Suprapubic skin (tissue), 4 donors: ENCODE data around the gene PLXDC2. TPM values are rescaled to one million over a fixed set of nuclear protein-coding genes. Genes with fewer than 3 reads are reported as not detected.

ENCODE experiments used
- DNase-seq, 2 donors: peaks; one replicate each; pipeline ENCODE4 v3.0.0-alpha.2; 2019; ENCODE audit warnings: low spot score in 2 of 2
- H3K27ac ChIP-seq: fragments of 200-600 bp; sonication (generic); one replicate; pipeline ENCODE4 v1.5.1; 2019
- H3K27me3 ChIP-seq: fragments of 200-600 bp; sonication (generic); one replicate; pipeline ENCODE4 v1.5.1; 2019
- H3K36me3 ChIP-seq: fragments of 200-600 bp; sonication (generic); one replicate; pipeline ENCODE4 v1.5.1; 2019
- H3K4me1 ChIP-seq: fragments of 200-600 bp; sonication (generic); one replicate; pipeline ENCODE4 v1.5.1; 2019
- H3K4me3 ChIP-seq: fragments of 200-600 bp; sonication (generic); one replicate; pipeline ENCODE4 v1.5.1; 2019; ENCODE audit warnings: mild to moderate bottlenecking
- H3K9me3 ChIP-seq: fragments of 200-600 bp; sonication (generic); one replicate; pipeline ENCODE4 v1.5.1; 2019
- CTCF ChIP-seq, 2 donors: fragments of 200-600 bp in 1 of 2; fragments of 450-650 bp in 1 of 2; sonication (generic) in 1 of 2; IDR thresholded peaks; one replicate each; pipeline ENCODE4 v1.5.1; 2016 to 2019; ENCODE audit warnings: antibody characterized with exemption in 2 of 2, mild to moderate bottlenecking in 1 of 2, moderate library complexity in 1 of 2
- EP300 ChIP-seq: sonication (generic); formaldehyde crosslinking; IDR thresholded peaks from one replicate; pipeline ENCODE4 v1.6.1; 2017; ENCODE audit warnings: antibody characterized with exemption
- POLR2A ChIP-seq, 2 donors: fragments of 450-650 bp; IDR thresholded peaks; one replicate each; pipeline ENCODE4 v1.6.1; 2017; ENCODE audit warnings: antibody characterized with exemption in 2 of 2, mild to moderate bottlenecking in 2 of 2, moderate library complexity in 2 of 2
- POLR2AphosphoS5 ChIP-seq, 3 donors: sonication (generic); formaldehyde crosslinking; IDR thresholded peaks; one replicate each; pipeline ENCODE4 v1.6.1; 2017; ENCODE audit warnings: antibody characterized with exemption in 3 of 3
- WGBS: methylation state at CpG from one replicate; pipeline ENCODE4 v1.1.5; 2018; 5-methylcytosine and 5-hydroxymethylcytosine counted together
- total RNA-seq, 4 donors: library from RNA; depleted of rRNA; stranded (reverse); fragments of >200 nt; gene quantifications; one replicate each; pipeline ENCODE4 v1.1.0, GENCODE V29; 2016

The PLXDC2 gene
- total RNA-seq, 4 donors from 2014 or later = 93.0 to 97.0 (median 95.0) TPM

GRCh38 chr10:20247454-20247853 is 431.2 kb downstream of the PLXDC2 start:
- no peak for TF ChIP-seq CTCF (IDR thresholded peaks at IDR 0.05)
- no peak for TF ChIP-seq POLR2AphosphoS5 (IDR thresholded peaks at IDR 0.05)
- TF ChIP-seq EP300 = no peak
- TF ChIP-seq POLR2A (IDR thresholded peaks at IDR 0.05) = no peak
- H3K27me3 ChIP-seq = no peaks in the 10 kb centered on the region
- no peaks in the 10 kb centered on the region for H3K9me3 ChIP-seq
- 67% methylated on average over 3 of the region's 3 CpGs for WGBS
- H3K36me3 ChIP-seq = peaks cover 45% of the 10 kb centered on the region
- no peak overlapping the region for H3K27ac ChIP-seq
- H3K4me3 ChIP-seq = no peak overlapping the region
- no peak for DNase-seq
- H3K4me1 ChIP-seq = no peaks in the 10 kb centered on the region

GRCh38 chr10:20247891-20248708 is 431.9 kb downstream of the PLXDC2 start:
- no peak overlapping the region for H3K27ac ChIP-seq
- 92% methylated on average over 7 of the region's 7 CpGs for WGBS
- H3K9me3 ChIP-seq = no peaks in the 10 kb centered on the region
- no peak for DNase-seq
- H3K36me3 ChIP-seq = peaks cover 45% of the 10 kb centered on the region
- TF ChIP-seq CTCF (IDR thresholded peaks at IDR 0.05) = no peak
- TF ChIP-seq EP300 = no peak
- TF ChIP-seq POLR2A (IDR thresholded peaks at IDR 0.05) = no peak
- TF ChIP-seq POLR2AphosphoS5 (IDR thresholded peaks at IDR 0.05) = no peak
- H3K4me1 ChIP-seq = no peaks in the 10 kb centered on the region
- no peaks in the 10 kb centered on the region for H3K27me3 ChIP-seq
- no peak overlapping the region for H3K4me3 ChIP-seq

GRCh38 chr10:20254078-20254477 is 437.8 kb downstream of the PLXDC2 start:
- TF ChIP-seq CTCF (IDR thresholded peaks at IDR 0.05) (no peak), POLR2AphosphoS5 (IDR thresholded peaks at IDR 0.05) (no peak), EP300 (no peak), POLR2A (IDR thresholded peaks at IDR 0.05) (no peak)
- no peak for DNase-seq
- H3K27ac ChIP-seq = no peak overlapping the region
- no peaks in the 10 kb centered on the region for H3K9me3 ChIP-seq
- H3K27me3 ChIP-seq = no peaks in the 10 kb centered on the region
- H3K4me3 ChIP-seq = no peak overlapping the region
- no peaks in the 10 kb centered on the region for H3K4me1 ChIP-seq
- 34% methylated on average over 3 of the region's 3 CpGs for WGBS
- peaks cover 15% of the 10 kb centered on the region for H3K36me3 ChIP-seq

- WGBS = 52% methylated on average over 1 of the region's 1 CpG
- Histone ChIP-seq H3K4me3 (no peak overlapping the region), H3K4me1 (no peaks in the 10 kb centered on the region), H3K27ac (no peak overlapping the region), H3K27me3 (no peaks in the 10 kb centered on the region), H3K36me3 (peaks cover 15% of the 10 kb centered on the region), H3K9me3 (no peaks in the 10 kb centered on the region)
- DNase-seq = no peak
- TF ChIP-seq POLR2AphosphoS5 (IDR thresholded peaks at IDR 0.05) (no peak), EP300 (no peak), POLR2A (IDR thresholded peaks at IDR 0.05) (no peak), CTCF (IDR thresholded peaks at IDR 0.05) (no peak)
Observed at GRCh38 chr10:20254497-20254896, 438.3 kb downstream of the PLXDC2 start.

- H3K4me3 ChIP-seq = no peak overlapping the region
- no peaks in the 10 kb centered on the region for H3K27me3 ChIP-seq
- TF ChIP-seq CTCF (IDR thresholded peaks at IDR 0.05) (no peak), POLR2A (IDR thresholded peaks at IDR 0.05) (no peak), EP300 (no peak), POLR2AphosphoS5 (IDR thresholded peaks at IDR 0.05) (no peak)
- H3K4me1 ChIP-seq = no peaks in the 10 kb centered on the region
- WGBS = 96% methylated on average over 2 of the region's 2 CpGs
- no peak overlapping the region for H3K27ac ChIP-seq
- peaks cover 13% of the 10 kb centered on the region for H3K36me3 ChIP-seq
- no peak for DNase-seq
- no peaks in the 10 kb centered on the region for H3K9me3 ChIP-seq
Observed at GRCh38 chr10:20256969-20257368, 440.7 kb downstream of the PLXDC2 start.
